GM12874 (cell line): ENCODE results near the gene FAM135A.

ENCODE experiments used
- CTCF ChIP-seq: IDR thresholded peaks from 2 replicates; pipeline ENCODE4 v1.5.1; 2011; ENCODE audit warnings: low read depth, mild to moderate bottlenecking, control low read depth, low read length, moderate library complexity; ENCODE audit not compliant: insufficient read depth

Gene FAM135A

GRCh38 chr6:70424291-70424690, 11.0 kb downstream of the FAM135A start:
- no peak for TF ChIP-seq CTCF

GRCh38 chr6:70436320-70436719, 23.0 kb downstream of the FAM135A start:
- no peak for TF ChIP-seq CTCF

- TF ChIP-seq CTCF = no peak
These were observed 31.7 kb downstream of the FAM135A start for GRCh38 chr6:70445001-70445400.

GRCh38 chr6:70456735-70457134, 43.4 kb downstream of the FAM135A start:
- TF ChIP-seq CTCF = no peak

- TF ChIP-seq CTCF = no peak
These were observed 45.9 kb downstream of the FAM135A start for GRCh38 chr6:70459235-70459634.

GRCh38 chr6:70470016-70470415, 56.7 kb downstream of the FAM135A start:
- no peak for TF ChIP-seq CTCF

GRCh38 chr6:70474751-70475150, 61.4 kb downstream of the FAM135A start:
- TF ChIP-seq CTCF = no peak

- no peak for TF ChIP-seq CTCF
These were observed 65.9 kb downstream of the FAM135A start for GRCh38 chr6:70479236-70479635.
